ENCODE data around the gene CCDC192.

CCDC192 gene

GRCh38 chr5:127694518-127695171, 8.5 kb upstream of the CCDC192 start:
- ATAC-seq: no peak
- TF ChIP-seq TCF4 (CRISPR knock-in tag; IDR thresholded peaks at IDR 0.05; ENCODE audit: borderline replicate concordance) (no peak), BACH2 (CRISPR knock-in tag; IDR thresholded peaks at IDR 0.05; ENCODE audit: borderline replicate concordance) (no peak), ARNTL (CRISPR knock-in tag; IDR thresholded peaks at IDR 0.05; ENCODE audit: borderline replicate concordance, low read depth) (no peak), PPARA (CRISPR knock-in tag; IDR thresholded peaks at IDR 0.05; ENCODE audit: borderline replicate concordance) (no peak), POU6F1 (CRISPR knock-in tag; IDR thresholded peaks at IDR 0.05; ENCODE audit: borderline replicate concordance, low read depth) (no peak), ZFP3 (CRISPR knock-in tag; IDR thresholded peaks at IDR 0.05) (no peak)

GRCh38 chr5:127695346-127695745, 7.8 kb upstream of the CCDC192 start:
- ATAC-seq: no peak
- no peak for TF ChIP-seq ARNTL (CRISPR knock-in tag; IDR thresholded peaks at IDR 0.05; ENCODE audit: borderline replicate concordance, low read depth)
- no peak for TF ChIP-seq PATZ1 (CRISPR knock-in tag; IDR thresholded peaks at IDR 0.05; ENCODE audit: borderline replicate concordance)
- no peak for TF ChIP-seq TCF4 (CRISPR knock-in tag; IDR thresholded peaks at IDR 0.05; ENCODE audit: borderline replicate concordance)
- TF ChIP-seq ZFP3 (CRISPR knock-in tag; IDR thresholded peaks at IDR 0.05): no peak
- TF ChIP-seq CSDC2 (CRISPR knock-in tag; IDR thresholded peaks at IDR 0.05): no peak
- no peak for TF ChIP-seq ZC3H10 (CRISPR knock-in tag; IDR thresholded peaks at IDR 0.05)
- no peak for TF ChIP-seq ZNF70 (CRISPR knock-in tag; IDR thresholded peaks at IDR 0.05)
- no peak for TF ChIP-seq ESRRG (CRISPR knock-in tag; IDR thresholded peaks at IDR 0.05)
- TF ChIP-seq ZNF565 (CRISPR knock-in tag; conservative IDR thresholded peaks at IDR 0.05; ENCODE audit: low read depth): no peak
- TF ChIP-seq OSR1 (CRISPR knock-in tag; IDR thresholded peaks at IDR 0.05): no peak
- no peak for TF ChIP-seq POU6F1 (CRISPR knock-in tag; IDR thresholded peaks at IDR 0.05; ENCODE audit: borderline replicate concordance, low read depth)
- TF ChIP-seq TSHZ2 (CRISPR knock-in tag; IDR thresholded peaks at IDR 0.05): no peak
- TF ChIP-seq RARB (CRISPR knock-in tag; IDR thresholded peaks at IDR 0.05): no peak
- TF ChIP-seq ISL1 (CRISPR knock-in tag; IDR thresholded peaks at IDR 0.05): no peak
- TF ChIP-seq BACH2 (CRISPR knock-in tag; IDR thresholded peaks at IDR 0.05; ENCODE audit: borderline replicate concordance): no peak
- TF ChIP-seq ZNF8 (CRISPR knock-in tag; IDR thresholded peaks at IDR 0.05): no peak

GRCh38 chr5:127696683-127697082, 6.5 kb upstream of the CCDC192 start:
- TF ChIP-seq TSHZ2 (CRISPR knock-in tag; IDR thresholded peaks at IDR 0.05) (no peak), ZC3H10 (CRISPR knock-in tag; IDR thresholded peaks at IDR 0.05) (no peak), CREB5 (CRISPR knock-in tag; IDR thresholded peaks at IDR 0.05; ENCODE audit: low read depth) (no peak), OSR1 (CRISPR knock-in tag; IDR thresholded peaks at IDR 0.05) (no peak), ZFP30 (CRISPR knock-in tag; IDR thresholded peaks at IDR 0.05) (no peak)
- no peak; the same call in 2 of the 3 replicates for ATAC-seq

All from SK-N-SH treated with all-trans-retinoic acid at 6 μM for 48 hours (cell line).